BE2C (cell line): ENCODE results near the gene BICDL1.

Experiments
- DNase-seq: peaks from one replicate; pipeline ENCODE4 v3.0.0-alpha.2; 2020
- H3K27me3 ChIP-seq: fragments of 250-450 bp; sonication (Bioruptor Pico); 2 replicates; pipeline ENCODE4 v1.5.1; 2020; ENCODE audit warnings: mild to moderate bottlenecking
- H3K36me3 ChIP-seq: fragments of 250-450 bp; sonication (Bioruptor Pico); 2 replicates; pipeline ENCODE4 v1.5.1; 2020; ENCODE audit warnings: mild to moderate bottlenecking
- H3K4me1 ChIP-seq: fragments of 250-450 bp; sonication (Bioruptor Pico); 2 replicates; pipeline ENCODE4 v1.5.1; 2020
- H3K4me3 ChIP-seq: 2 replicates; pipeline ENCODE4 v1.5.1; 2011; ENCODE audit warnings: low read depth, low read length
- H3K9me3 ChIP-seq: fragments of 250-450 bp; sonication (Bioruptor Pico); 2 replicates; pipeline ENCODE4 v1.5.1; 2020
- TF ChIP-seq, protein P1 (sequence below): IDR thresholded peaks from 2 replicates; pipeline ENCODE4 v1.5.1; 2012; ENCODE audit warnings: mild to moderate bottlenecking, low read depth, low read length

Gene BICDL1

DNA sequence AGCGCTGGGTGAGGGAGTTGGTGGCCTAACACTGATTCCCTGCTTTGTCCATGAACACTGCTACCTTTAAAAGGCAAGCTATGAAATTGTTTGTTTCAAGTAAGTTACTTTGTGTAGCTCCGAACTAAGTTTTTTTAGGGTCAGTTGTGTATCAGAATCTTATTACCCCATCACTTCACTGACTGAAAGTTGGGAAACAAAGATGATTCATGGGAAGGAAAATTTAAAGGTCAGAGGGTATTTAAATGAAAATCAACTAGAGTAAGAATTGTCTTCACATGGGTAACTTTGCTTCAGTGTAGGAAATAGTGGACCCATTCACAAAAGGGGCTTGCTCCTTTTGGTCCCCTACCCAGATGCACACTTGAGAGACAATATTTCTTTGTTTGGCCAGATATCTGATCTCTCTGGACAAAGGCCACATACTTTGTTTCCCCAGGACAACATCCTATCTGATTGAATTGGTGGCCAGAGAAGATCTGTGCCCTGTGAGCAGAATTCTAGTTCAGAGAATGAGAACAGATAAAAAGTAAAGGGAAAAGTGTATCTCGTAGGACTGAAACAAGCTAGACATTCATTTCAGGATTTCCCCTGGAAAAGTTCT is 74.0 kb downstream of the BICDL1 start:
- no peak for DNase-seq
- TF ChIP-seq, protein P1, sequence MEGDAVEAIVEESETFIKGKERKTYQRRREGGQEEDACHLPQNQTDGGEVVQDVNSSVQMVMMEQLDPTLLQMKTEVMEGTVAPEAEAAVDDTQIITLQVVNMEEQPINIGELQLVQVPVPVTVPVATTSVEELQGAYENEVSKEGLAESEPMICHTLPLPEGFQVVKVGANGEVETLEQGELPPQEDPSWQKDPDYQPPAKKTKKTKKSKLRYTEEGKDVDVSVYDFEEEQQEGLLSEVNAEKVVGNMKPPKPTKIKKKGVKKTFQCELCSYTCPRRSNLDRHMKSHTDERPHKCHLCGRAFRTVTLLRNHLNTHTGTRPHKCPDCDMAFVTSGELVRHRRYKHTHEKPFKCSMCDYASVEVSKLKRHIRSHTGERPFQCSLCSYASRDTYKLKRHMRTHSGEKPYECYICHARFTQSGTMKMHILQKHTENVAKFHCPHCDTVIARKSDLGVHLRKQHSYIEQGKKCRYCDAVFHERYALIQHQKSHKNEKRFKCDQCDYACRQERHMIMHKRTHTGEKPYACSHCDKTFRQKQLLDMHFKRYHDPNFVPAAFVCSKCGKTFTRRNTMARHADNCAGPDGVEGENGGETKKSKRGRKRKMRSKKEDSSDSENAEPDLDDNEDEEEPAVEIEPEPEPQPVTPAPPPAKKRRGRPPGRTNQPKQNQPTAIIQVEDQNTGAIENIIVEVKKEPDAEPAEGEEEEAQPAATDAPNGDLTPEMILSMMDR = no peak
- Histone ChIP-seq H3K9me3 (no peaks in the 10 kb centered on the region), H3K27me3 (no peaks in the 10 kb centered on the region), H3K4me1 (no peaks in the 10 kb centered on the region), H3K4me3 (no peak overlapping the region), H3K36me3 (peaks cover 3% of the 10 kb centered on the region)

DNA sequence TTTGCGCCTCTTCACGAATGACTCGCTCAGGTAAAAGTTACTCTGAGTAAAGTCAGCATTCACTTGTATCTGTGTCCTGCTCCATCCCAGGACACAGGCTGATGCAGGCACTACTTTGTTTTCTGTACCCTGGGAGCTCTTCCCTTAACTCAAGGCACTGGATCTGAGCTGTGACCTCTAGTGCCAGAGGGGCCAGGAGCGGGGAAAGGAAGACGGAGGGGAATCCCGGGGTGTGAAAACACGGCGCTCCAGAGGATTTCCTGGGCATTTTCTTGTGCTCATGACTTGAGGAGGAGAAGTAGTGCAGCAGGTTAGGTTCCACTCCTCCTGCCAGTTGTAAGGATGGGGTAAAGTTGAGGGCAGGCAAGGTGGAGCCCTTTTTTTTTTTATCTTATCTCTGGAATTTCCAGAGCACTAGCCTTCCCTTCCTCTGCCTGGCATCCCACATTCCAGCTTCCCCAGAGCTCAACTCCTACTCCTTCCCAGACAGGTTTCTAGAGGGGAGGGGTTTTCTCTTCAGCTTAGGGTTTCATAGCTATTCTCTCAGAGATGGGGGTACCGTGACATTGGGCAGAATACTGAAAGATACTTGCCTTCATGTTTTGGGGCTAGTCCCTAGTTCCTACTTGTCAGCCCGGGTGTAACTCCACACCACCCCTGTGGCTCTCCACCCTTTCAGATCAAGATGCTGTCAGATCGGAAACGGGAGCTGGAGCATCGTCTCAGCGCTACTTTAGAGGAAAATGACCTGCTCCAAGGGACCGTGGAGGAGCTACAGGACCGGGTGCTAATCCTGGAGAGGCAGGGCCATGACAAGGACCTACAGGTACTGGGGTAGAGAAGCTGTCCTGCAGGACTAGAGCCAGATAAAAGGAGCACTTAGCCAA is 75.3 kb downstream of the BICDL1 start:
- Histone ChIP-seq H3K36me3 (peaks cover 3% of the 10 kb centered on the region), H3K27me3 (no peaks in the 10 kb centered on the region), H3K9me3 (no peaks in the 10 kb centered on the region), H3K4me1 (no peaks in the 10 kb centered on the region), H3K4me3 (no peak overlapping the region)
- TF ChIP-seq, protein P1 = no peak
- no peak for DNase-seq

DNA sequence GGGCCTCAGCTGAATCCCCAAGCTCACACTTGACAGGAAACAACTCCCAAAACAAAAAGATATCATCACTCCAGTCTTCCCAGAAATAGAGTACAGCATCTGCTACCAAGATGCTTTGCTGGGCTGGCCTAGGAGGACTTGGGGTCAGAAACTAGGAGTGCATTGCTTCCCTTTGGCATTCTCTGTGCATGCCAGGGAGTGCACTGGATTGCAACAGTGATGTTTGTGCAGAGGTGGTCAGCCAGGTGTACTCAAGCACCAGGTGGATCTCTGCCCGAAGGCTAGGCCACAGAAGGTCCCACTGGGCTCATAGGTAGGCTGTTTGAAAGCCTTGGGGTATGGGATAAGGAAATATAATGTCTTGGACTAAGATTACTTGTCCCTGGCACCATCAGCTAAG is 76.4 kb downstream of the BICDL1 start:
- peaks cover 3% of the 10 kb centered on the region for H3K36me3 ChIP-seq
- no peak overlapping the region for H3K4me3 ChIP-seq
- H3K9me3 ChIP-seq = no peaks in the 10 kb centered on the region
- H3K27me3 ChIP-seq = no peaks in the 10 kb centered on the region
- TF ChIP-seq, protein P1 = no peak
- DNase-seq = no peak
- H3K4me1 ChIP-seq = no peaks in the 10 kb centered on the region

DNA sequence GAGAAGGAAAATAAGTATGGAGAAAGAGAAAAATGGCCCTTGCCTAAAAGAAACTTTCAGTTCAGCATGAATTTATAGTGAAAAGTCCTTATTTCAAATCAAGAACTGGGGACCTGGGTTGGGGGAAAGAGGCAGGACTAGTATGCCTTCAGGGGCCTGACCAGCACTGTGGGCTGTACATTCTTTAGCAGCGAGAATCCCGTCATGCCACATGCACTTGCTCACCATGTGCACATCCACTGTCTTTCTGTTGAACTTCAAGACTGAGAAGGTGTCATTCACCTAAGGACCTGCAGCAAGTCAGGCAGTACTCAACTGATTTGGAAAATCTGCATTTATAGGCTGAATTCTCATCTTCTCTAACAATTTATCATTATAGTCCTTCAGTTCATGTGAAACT is 77.3 kb downstream of the BICDL1 start:
- H3K4me1 ChIP-seq = no peaks in the 10 kb centered on the region

DNA sequence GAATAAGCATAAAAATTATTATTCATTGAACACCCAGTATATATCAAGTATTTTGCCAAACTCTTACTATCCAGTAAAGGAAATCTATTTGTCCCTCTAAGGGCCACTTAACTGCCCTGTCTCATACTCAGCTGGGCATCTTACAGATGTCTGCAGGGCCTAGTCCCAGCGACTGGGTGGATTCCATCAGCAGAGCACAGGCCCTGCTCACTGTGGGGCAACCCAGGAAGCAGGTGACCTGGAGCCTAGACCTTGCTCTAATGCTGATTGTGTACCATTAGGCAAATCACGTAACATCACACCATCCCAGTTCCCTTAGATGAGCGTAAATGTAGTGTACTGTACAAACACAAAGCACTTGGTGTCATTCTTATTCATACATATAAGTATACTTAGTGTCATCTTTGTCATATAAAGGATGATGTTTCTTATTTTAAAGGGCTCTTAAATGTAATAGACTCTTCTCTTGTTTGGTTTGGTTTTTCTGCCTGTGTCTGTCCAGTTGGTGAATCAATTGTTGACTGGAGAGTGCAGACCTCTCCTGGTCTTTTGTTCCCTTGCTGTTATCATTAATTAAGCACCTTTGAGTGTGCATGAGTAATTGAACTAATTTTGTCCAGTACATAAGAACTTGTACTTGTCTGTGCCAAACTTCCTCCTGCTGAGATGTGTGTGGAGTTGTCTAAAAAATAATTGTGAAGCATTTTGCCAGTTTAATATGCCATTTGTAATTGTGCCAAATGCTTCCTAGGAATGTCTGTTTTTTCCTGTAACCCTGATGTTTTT is 78.2 kb downstream of the BICDL1 start:
- peaks cover 3% of the 10 kb centered on the region for H3K36me3 ChIP-seq

More for the DNA sequence above, 77.3 kb downstream of the BICDL1 start:
- H3K4me3 ChIP-seq = no peak overlapping the region
- H3K36me3 ChIP-seq = peaks cover 3% of the 10 kb centered on the region
- no peaks in the 10 kb centered on the region for H3K27me3 ChIP-seq
- no peaks in the 10 kb centered on the region for H3K9me3 ChIP-seq
- TF ChIP-seq, protein P1 = no peak
- DNase-seq = no peak

More for the DNA sequence above, 78.2 kb downstream of the BICDL1 start:
- H3K9me3 ChIP-seq = no peaks in the 10 kb centered on the region
- no peaks in the 10 kb centered on the region for H3K4me1 ChIP-seq
- DNase-seq = no peak
- H3K27me3 ChIP-seq = no peaks in the 10 kb centered on the region
- TF ChIP-seq, protein P1 = no peak
- no peak overlapping the region for H3K4me3 ChIP-seq
